Keratinocyte (primary cell): ENCODE data around the gene FRY.

Experiments used
- EZH2 ChIP-seq: IDR thresholded peaks from one replicate; pipeline ENCODE4 v1.6.1; 2012; ENCODE audit warnings: inconsistent platforms, mild to moderate bottlenecking, low read length, moderate library complexity
- TF ChIP-seq, protein P1 (sequence below), 3 experiments: IDR thresholded peaks in 1 of 3; conservative IDR thresholded peaks in 1 of 3; optimal IDR thresholded peaks in 1 of 3; 2 replicates in 2 of 3; 3 replicates in 1 of 3; pipeline versions ENCODE3 to v1.5.1; 2011; ENCODE audit warnings: low read length in 3 of 3, mild to moderate bottlenecking in 3 of 3, moderate library complexity in 2 of 3, control low read depth in 1 of 3, inconsistent platforms in 1 of 3; ENCODE audit not compliant: insufficient read depth in 2 of 3; ENCODE audit errors: extremely low read depth in 1 of 3

DNA sequence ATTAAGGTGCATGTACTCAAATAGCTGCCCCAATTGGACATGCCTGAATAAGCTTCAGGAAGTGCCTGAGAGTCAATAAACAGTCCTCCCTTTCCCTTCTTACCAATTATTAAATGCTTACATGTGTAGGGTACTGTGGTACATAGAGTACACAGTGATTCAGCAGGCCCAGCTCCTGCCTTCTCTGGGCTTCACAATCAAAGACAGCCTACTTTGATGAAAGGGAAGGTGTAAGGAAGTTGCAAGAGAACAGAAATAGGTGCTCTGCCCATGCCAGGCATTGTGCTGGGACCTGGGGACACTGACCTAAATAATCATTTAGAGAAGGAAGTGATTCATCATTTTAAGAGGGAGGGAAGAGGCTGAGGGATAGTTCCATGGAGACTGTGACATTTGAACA lies 17.2 kb downstream of the FRY start:
- TF ChIP-seq, protein P1, sequence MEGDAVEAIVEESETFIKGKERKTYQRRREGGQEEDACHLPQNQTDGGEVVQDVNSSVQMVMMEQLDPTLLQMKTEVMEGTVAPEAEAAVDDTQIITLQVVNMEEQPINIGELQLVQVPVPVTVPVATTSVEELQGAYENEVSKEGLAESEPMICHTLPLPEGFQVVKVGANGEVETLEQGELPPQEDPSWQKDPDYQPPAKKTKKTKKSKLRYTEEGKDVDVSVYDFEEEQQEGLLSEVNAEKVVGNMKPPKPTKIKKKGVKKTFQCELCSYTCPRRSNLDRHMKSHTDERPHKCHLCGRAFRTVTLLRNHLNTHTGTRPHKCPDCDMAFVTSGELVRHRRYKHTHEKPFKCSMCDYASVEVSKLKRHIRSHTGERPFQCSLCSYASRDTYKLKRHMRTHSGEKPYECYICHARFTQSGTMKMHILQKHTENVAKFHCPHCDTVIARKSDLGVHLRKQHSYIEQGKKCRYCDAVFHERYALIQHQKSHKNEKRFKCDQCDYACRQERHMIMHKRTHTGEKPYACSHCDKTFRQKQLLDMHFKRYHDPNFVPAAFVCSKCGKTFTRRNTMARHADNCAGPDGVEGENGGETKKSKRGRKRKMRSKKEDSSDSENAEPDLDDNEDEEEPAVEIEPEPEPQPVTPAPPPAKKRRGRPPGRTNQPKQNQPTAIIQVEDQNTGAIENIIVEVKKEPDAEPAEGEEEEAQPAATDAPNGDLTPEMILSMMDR (optimal IDR thresholded peaks at IDR 0.05 in 1 of 3, IDR thresholded peaks at IDR 0.05 in 1 of 3, conservative IDR thresholded peaks at IDR 0.05 in 1 of 3; ENCODE audit: extremely low read depth in 1 of 3, insufficient read depth in 2 of 3, low read length in 3 of 3): no peak
- TF ChIP-seq EZH2: no peak
